Measurements from ENCODE around the gene FETUB.

The FETUB gene, protein sequence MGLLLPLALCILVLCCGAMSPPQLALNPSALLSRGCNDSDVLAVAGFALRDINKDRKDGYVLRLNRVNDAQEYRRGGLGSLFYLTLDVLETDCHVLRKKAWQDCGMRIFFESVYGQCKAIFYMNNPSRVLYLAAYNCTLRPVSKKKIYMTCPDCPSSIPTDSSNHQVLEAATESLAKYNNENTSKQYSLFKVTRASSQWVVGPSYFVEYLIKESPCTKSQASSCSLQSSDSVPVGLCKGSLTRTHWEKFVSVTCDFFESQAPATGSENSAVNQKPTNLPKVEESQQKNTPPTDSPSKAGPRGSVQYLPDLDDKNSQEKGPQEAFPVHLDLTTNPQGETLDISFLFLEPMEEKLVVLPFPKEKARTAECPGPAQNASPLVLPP
- 0.05 to 0.13 reads per million in 2 donors for total RNA-seq

GRCh38 chr3:186639778-186640472 is at the start of gene FETUB:
Gene FETUB (plus strand): TSS chr3:186640399. CDS start chr3:186640461, 62 bp downstream.
- DNase-seq, result no peak

DNA sequence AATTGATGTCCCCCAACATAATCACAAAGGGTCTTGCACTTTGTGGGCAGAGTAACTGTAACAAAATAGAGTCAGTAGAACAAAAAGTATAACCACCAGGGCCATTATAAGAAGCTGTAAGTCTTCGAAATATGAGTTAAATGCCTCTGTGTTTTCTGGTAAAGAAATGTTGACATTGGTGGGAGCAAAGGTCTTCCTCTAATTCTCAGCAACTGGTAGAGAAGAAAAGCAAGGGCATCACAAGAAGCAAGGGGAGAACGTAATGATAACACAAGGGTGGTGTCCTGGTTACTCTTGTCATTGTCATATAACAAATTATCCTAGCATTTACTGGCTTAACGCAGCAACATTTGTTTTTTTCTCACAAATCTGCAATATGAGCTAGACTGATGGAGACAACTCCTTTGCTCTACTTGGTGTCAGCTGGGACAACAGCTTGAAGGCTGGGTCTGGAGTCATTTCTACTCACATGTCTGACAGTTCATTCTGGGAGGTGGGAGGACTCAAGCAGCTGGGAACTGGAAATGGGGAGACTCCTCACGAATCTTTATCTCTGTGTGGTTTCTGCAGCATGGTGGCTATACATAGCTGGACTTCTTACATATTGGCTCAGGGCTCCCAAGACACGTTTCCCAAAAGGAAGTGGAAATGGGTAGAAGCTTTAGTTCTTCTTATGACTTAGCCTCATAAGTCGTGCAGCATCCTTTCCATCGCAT is 49.5 kb upstream of the FETUB start:
- DNase-seq, result no peak

GRCh38 chr3:186592682-186593081 is 47.5 kb upstream of the FETUB start:
- DNase-seq, result no peak

GRCh38 chr3:186593862-186594261 is 46.3 kb upstream of the FETUB start:
- no peak for DNase-seq

- DNase-seq, result no peak
Measured at GRCh38 chr3:186594591-186595113, 45.5 kb upstream of the FETUB start.

- no peak for DNase-seq
Measured at GRCh38 chr3:186596568-186597287, 43.5 kb upstream of the FETUB start.

DNA sequence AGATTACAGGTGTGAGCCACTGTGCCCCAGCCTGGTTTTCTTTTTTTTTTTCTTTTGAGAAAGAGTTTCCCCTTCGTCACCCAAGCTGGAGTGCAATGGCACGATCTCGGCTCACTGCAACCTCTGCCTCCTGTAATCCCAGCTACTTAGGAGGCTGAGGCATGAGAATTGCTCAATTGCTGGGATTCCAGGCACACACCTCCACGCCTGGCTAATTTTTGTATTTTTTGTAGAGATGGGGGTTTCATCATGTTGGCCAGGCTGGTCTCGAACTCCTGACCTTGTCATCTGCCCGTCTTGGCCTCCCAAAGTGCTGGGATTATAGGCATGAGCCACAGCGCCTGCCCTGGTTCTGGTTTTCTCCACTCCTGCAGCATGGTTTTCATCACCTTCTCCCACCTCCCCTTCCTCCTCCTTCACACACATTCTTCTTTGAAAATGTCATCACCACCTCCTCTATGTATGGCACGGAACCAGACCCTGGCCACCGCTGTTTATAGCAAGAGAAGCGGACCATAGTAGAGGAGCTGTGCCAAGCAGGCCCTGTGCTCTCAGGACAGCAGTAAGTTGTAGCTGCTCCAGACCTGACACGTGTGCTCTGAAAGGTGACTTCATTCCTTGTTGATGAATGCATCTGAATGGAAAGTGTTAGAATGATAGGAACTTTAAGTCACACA is 42.0 kb upstream of the FETUB start:
- no peak for DNase-seq

- DNase-seq, result no peak
Measured at GRCh38 chr3:186598794-186599141, 41.4 kb upstream of the FETUB start.

- no peak for DNase-seq
Measured at GRCh38 chr3:186599142-186599784, 40.9 kb upstream of the FETUB start.

- no peak for DNase-seq
Measured at GRCh38 chr3:186599785-186600166, 40.4 kb upstream of the FETUB start.

DNA sequence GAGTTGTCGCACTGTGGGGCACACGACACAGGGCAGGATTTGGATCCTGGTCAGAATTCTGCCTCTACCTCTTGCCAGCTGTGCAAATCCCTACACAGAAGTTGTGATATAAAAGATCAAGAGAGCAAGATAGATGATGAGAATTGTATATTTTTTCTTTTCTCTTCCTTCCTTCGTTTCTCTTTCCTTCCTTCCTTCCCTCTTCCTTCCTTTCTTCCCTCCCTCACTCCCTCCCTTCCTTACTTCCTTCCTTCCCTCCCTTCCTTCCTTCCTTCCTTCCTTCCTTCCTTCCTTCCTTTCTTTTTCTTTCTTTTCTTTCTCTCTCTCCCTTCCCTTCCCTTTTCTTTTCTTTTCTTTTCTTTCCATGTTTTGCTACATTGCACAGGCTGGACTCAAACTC is 39.3 kb upstream of the FETUB start:
- DNase-seq, result no peak

GRCh38 chr3:186603159-186603558 is 37.0 kb upstream of the FETUB start:
- DNase-seq, result no peak

DNA sequence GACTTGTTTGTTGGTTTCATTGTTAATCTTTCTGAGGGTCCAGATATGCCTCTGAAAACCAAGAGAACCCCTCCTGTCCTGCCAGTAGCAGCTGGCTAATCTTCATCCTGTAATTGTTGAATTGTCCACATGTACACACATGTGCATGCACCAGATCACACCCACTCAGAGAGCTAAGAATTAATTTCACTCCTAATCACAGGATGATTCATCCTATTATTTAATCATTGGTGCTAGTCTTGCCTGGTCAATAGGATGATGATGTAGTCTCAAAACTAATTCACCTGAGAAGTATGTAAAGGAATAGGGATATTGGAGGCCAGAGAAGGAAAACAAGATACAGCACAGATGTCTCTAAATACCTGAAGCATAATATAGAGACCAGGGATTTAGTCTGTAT is 35.1 kb upstream of the FETUB start:
- no peak for DNase-seq

DNA sequence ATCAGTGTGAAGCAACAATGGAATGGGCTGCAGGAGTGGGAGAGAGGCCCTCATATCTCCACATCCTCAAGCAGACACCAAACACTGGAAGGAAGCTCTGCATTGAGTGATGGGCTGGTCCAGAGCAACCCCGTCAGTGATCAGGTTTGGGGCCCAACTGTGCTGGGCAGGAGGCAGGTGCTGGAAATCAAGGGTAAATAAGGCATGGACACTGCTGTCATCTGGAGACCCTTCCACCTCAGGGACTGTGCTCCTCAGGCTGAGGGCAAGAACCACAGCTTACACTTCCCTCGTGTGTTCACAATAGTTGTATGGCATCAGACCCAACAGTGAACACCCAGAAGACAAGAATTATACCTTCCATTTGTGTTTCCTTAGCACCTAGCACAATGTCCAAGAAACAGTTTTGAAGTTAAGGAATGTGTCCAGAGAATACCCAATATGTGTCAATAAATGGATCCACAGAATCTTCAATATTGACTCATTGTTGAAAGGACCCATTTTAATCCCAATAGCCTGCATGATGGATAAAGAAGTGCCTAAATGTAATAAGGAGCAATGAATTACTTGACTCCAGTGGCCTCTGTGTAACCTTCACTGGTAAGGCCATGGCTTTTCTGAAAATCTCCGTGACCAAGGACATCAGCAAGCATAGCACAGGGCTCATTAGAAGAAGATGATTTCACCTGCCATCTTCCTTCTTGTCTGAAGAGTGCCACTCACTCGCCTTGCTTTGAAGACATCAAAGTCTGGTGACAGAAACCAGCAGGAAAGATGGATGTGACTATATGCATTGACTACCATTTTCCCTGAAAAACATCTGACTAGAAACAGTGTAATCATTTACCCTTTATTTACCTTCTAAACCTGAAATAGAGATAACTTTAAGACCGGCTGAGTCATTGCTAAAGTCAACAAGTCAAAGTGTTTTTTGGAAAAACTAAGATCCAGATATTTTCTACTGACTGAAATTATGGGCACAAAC is 34.3 kb upstream of the FETUB start:
- DNase-seq, result no peak

GRCh38 chr3:186608624-186609215 is 31.5 kb upstream of the FETUB start:
- DNase-seq, result no peak

GRCh38 chr3:186609247-186609868 is 30.8 kb upstream of the FETUB start:
- DNase-seq, result no peak

- DNase-seq, result no peak
Measured at GRCh38 chr3:186612065-186612464, 28.1 kb upstream of the FETUB start.

DNA sequence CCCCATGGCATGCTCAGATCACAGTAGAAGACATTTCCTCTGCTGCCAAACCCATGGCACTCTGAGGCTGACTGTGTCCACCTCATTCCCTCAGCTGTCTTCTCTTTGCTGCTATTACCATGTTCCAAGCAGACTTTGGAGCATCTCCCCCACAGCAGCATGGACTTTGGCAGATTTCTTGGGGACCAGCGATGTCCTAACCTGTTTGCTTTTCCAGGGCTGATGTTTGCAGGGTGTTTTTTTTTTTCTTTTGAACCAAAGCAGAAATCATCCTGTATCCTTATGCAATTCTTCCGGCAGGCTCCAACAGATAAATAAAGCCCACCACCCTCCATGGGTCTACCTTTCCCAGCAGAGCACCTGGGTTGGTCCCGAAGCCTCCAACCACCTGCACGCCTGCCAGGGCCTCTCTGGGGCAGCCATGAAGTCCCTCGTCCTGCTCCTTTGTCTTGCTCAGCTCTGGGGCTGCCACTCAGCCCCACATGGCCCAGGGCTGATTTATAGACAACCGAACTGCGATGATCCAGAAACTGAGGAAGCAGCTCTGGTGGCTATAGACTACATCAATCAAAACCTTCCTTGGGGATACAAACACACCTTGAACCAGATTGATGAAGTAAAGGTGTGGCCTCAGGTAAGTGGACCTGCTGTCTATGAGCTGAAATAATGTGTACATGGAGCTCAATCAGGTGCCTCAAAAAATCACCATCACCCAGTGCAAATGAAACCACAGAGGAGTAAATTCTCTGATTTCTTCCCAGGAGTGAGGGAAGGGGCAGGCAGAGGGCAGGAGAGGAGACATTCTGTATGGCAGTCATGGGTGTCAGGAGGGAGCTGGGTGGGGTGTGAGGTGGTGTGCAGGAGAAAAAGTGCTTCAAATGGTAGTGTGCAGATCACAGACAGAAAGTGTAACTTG is 27.2 kb upstream of the FETUB start, which contains the start of gene AHSG:
Gene AHSG (plus strand): TSS at position 340 of the 916 bp plus-strand sequence. CDS start 82 bp downstream, at position 422.
- DNase-seq, result no peak
